Stimulated activated CD8-positive, alpha-beta memory T cell treated with anti-CD3 and anti-CD28 coated beads, Interleukin-7, amount 100 ng/mL, for 24 hours (primary cell): ENCODE results near the gene SSR3.

ENCODE experiments used
- DNase-seq: peaks from one replicate; pipeline ENCODE4 v3.0.0-alpha.2; 2020; ENCODE audit warnings: low read depth

The SSR3 gene

GRCh38 chr3:156535798-156536197 lies 19.1 kb downstream of the SSR3 start:
- DNase-seq: no peak

GRCh38 chr3:156535162-156535627 lies 19.7 kb downstream of the SSR3 start:
- no peak for DNase-seq

- DNase-seq: no peak
These were observed 21.7 kb downstream of the SSR3 start for GRCh38 chr3:156533205-156533604.

- DNase-seq: no peak
These were observed 22.2 kb downstream of the SSR3 start for GRCh38 chr3:156532730-156533129.

- DNase-seq: no peak
These were observed 23.9 kb downstream of the SSR3 start for GRCh38 chr3:156530980-156531379.

GRCh38 chr3:156527060-156527459 lies 27.9 kb downstream of the SSR3 start:
- no peak for DNase-seq

GRCh38 chr3:156525808-156526207 lies 29.1 kb downstream of the SSR3 start:
- no peak for DNase-seq

GRCh38 chr3:156522673-156523072 lies 32.2 kb downstream of the SSR3 start:
- DNase-seq: no peak

- DNase-seq: no peak
These were observed 35.2 kb downstream of the SSR3 start for GRCh38 chr3:156519758-156520162.

GRCh38 chr3:156518726-156519125 lies 36.2 kb downstream of the SSR3 start:
- DNase-seq: no peak

- DNase-seq: no peak
These were observed 38.0 kb downstream of the SSR3 start for GRCh38 chr3:156516961-156517360.

GRCh38 chr3:156516284-156516683 lies 38.6 kb downstream of the SSR3 start:
- no peak for DNase-seq

GRCh38 chr3:156513619-156514018 lies 41.3 kb downstream of the SSR3 start:
- DNase-seq: no peak

GRCh38 chr3:156511987-156512677 lies 42.8 kb downstream of the SSR3 start:
- DNase-seq: no peak

GRCh38 chr3:156509189-156510174 lies 45.4 kb downstream of the SSR3 start:
- no peak for DNase-seq

- no peak for DNase-seq
These were observed 47.6 kb downstream of the SSR3 start for GRCh38 chr3:156507285-156507684.

GRCh38 chr3:156498307-156498706 lies 56.6 kb downstream of the SSR3 start:
- DNase-seq: no peak

GRCh38 chr3:156497326-156497725 lies 57.6 kb downstream of the SSR3 start:
- no peak for DNase-seq

- DNase-seq: no peak
These were observed 59.1 kb downstream of the SSR3 start for GRCh38 chr3:156495816-156496215.

GRCh38 chr3:156493887-156494286 lies 61.0 kb downstream of the SSR3 start:
- DNase-seq: no peak

GRCh38 chr3:156492801-156493261 lies 62.1 kb downstream of the SSR3 start:
- no peak for DNase-seq

- DNase-seq: no peak
These were observed 63.7 kb downstream of the SSR3 start for GRCh38 chr3:156491192-156491591.
